A673 (cell line): ENCODE results near the gene DIP2C.

Experiments used
- EZH2 ChIP-seq: fragments of 200-600 bp; sonication (generic); IDR thresholded peaks from 2 replicates; pipeline ENCODE4 v1.6.1; 2017; ENCODE audit warnings: borderline replicate concordance, low read depth, mild to moderate bottlenecking, mixed read lengths, antibody characterized with exemption, low read length; ENCODE audit not compliant: poor library complexity, severe bottlenecking
- TF ChIP-seq, protein P1 (sequence below): fragments of 300-800, 200-600 bp; sonication (generic); conservative IDR thresholded peaks from 2 replicates; pipeline ENCODE4 v1.5.1; 2017; ENCODE audit warnings: low read depth, mild to moderate bottlenecking, antibody characterized with exemption, low read length, moderate library complexity, mixed read lengths

DNA sequence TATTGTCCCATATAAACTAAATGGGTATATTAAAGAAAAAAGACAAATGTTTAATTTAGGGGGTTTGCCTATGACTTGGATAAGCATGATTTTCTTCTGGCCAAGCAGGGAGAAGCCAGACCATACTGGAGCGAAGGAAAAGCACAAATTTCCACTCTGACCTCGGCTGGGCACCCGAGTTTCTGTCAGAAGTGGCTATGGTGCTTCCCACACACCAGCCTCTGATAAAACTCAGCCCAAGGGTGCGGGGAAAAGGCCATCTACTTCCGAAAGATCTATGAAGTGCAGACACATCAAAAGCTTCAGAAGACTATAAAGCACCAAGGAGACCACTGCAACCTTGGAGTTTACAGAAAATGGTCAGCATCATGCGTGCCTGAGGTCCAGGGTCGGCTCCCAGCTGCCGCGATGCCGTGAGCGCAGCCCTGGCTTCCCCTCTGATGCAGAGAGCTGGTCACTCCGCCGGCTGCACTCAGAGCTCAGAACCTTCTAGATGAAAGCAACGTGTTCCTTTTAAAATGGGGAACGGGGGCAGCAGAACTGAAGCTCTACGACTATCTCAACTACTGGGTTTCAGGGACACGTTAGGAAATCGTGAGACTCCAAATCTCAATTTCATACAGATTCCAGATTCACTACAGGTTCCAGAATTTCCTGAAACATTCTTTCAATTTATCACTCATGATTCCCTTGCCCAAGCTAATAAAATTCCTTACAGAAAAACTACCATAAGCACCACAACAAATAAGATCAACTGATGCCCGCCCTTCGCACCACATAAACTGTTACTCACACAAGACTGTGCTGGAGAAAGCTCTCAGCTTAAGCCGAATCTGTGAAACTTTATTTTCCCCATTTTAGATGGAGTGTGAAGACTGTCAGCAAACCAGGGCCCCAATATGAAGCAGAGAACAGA lies 84.5 kb downstream of the DIP2C start:
- TF ChIP-seq, protein P1, sequence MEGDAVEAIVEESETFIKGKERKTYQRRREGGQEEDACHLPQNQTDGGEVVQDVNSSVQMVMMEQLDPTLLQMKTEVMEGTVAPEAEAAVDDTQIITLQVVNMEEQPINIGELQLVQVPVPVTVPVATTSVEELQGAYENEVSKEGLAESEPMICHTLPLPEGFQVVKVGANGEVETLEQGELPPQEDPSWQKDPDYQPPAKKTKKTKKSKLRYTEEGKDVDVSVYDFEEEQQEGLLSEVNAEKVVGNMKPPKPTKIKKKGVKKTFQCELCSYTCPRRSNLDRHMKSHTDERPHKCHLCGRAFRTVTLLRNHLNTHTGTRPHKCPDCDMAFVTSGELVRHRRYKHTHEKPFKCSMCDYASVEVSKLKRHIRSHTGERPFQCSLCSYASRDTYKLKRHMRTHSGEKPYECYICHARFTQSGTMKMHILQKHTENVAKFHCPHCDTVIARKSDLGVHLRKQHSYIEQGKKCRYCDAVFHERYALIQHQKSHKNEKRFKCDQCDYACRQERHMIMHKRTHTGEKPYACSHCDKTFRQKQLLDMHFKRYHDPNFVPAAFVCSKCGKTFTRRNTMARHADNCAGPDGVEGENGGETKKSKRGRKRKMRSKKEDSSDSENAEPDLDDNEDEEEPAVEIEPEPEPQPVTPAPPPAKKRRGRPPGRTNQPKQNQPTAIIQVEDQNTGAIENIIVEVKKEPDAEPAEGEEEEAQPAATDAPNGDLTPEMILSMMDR = no peak
- TF ChIP-seq EZH2 = no peak
